GM12801 (cell line): ENCODE measurements around the gene AUTS2.

Experiments used
- TF ChIP-seq, protein P1 (sequence below): IDR thresholded peaks from one replicate; pipeline ENCODE4 v1.5.1; 2011; ENCODE audit warnings: control low read depth; ENCODE audit not compliant: insufficient read length; ENCODE audit errors: extremely low read depth

Gene AUTS2

DNA sequence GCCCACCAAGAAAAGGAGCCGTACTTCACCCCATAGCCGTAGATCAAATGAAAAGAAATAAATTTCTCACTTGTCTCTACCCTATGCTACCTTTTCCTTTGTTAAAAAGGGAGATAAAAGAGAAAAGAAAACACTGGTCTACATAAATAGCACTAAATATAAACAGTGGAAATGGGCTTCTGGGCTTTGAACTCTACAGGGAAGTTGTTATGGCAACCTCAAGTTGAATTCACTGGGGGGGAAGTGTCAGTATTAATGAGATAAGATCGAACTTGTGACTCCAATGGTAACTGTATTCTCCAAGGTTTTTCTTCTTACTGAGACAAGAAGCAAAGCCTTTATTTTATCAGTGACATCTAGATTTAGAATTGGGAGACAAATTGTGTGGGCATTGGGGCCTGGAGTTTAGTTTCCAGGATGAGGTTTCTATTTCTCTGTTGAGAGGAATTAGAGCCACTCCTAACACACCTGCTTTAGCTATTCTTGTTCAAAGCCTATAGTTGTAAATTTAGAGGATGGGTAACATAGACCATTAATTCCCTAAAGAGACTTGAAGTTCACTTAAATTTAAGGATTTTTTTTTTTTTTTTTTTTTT is 929.3 kb downstream of the AUTS2 start:
- TF ChIP-seq, protein P1, sequence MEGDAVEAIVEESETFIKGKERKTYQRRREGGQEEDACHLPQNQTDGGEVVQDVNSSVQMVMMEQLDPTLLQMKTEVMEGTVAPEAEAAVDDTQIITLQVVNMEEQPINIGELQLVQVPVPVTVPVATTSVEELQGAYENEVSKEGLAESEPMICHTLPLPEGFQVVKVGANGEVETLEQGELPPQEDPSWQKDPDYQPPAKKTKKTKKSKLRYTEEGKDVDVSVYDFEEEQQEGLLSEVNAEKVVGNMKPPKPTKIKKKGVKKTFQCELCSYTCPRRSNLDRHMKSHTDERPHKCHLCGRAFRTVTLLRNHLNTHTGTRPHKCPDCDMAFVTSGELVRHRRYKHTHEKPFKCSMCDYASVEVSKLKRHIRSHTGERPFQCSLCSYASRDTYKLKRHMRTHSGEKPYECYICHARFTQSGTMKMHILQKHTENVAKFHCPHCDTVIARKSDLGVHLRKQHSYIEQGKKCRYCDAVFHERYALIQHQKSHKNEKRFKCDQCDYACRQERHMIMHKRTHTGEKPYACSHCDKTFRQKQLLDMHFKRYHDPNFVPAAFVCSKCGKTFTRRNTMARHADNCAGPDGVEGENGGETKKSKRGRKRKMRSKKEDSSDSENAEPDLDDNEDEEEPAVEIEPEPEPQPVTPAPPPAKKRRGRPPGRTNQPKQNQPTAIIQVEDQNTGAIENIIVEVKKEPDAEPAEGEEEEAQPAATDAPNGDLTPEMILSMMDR = no peak

DNA sequence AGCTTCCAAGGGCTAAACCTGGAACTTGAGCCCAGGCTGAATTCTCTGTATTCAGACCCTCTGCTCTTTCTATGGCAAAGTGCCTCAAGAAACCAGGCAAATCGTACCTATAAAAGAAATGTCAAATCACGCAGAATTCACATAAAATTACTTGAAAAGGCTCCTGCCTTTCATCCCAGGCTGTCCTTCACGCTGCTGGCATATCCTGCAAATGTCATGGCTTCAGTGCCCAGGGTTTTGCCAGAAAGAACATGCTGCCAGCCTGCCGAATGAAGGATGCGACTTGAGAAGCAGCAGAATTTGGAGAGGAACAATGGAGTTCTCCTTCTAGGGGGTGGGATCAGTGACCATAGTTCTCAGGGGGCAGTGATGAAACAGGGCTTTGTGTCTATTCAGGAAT is 931.2 kb downstream of the AUTS2 start:
- TF ChIP-seq, protein P1 = no peak

DNA sequence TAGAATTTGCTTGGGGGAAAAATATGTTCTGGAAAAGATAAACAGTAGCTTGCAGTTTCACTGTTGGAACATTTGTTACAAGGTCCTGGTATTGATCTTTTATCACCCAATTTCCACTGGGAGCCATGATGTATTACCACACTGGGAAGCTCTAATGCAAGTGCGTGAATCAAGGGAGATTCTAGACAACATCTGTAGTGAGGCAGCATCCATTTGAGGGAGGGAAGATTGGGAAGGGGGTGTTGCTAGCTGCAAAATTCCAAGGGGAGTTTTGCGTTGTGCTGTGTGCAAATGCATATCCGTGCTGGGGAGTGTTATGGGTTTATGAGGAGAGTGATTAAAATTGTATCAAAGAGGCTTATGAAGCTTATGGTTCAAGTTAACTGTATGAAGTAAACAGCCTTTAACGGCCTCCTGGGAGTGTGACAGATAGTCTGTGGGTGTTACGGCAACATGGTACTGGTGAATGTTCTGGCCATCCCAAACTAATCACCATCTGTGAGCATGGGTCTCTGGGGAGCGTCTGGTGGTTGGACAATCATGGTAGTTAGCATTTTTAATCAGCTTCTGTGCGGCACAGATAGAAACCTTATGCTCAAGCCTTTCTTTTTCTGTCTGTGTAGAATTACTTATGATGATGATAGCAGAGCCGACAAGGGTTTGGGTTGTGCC is 931.8 kb downstream of the AUTS2 start:
- TF ChIP-seq, protein P1 = no peak

GRCh38 chr7:70533614-70534013 is 935.3 kb downstream of the AUTS2 start:
- TF ChIP-seq, protein P1 = no peak

DNA sequence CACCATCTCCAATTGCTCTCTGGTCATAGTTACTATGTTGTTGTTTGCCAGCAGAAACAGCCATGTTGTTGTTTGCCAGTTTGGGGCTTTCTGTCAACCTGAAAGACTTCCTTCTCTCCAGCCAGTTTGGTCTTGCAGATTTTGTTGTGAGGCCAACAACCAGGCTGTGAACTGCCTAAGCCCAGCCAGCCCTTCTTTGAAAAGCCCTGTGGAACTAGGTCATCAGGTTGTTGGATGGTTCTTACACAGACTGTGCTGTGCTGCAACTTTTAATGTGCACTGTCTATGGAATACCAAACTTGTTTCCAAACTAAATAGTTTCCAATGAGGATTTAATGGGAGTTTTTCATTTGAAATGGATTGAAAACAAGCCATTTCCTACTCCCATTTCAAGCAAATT is 940.9 kb downstream of the AUTS2 start:
- TF ChIP-seq, protein P1 = no peak

DNA sequence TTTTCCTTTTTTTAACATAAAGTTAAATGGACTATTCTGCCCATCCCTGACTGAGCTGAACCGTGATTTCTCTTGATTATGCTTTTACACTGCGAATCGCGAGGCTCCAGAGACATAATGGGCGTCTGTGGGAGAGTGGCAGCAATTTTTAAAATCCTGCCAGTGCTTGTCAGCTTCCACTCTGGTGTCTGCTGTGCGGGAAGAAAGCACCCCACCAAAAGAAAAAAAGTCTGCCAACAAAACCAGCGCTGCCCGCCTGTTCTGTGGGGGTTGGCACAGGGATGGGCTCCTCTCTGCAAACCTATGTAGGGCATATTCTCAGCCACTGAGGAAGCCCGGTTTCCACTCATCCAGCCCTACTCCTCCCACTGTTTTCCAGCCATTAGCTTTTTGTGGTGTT is 941.3 kb downstream of the AUTS2 start:
- TF ChIP-seq, protein P1 = no peak

GRCh38 chr7:70540641-70541040 is 942.4 kb downstream of the AUTS2 start:
- TF ChIP-seq, protein P1 = no peak
